ENCODE measurements around the gene SHE.

- TF ChIP-seq CTCF (IDR thresholded peaks at IDR 0.05) (no peak), POLR2A (IDR thresholded peaks at IDR 0.05) (no peak)
Measured at GRCh38 chr1:154453161-154453560, 49.1 kb downstream of the SHE start.
